HG03280 (cell line): ENCODE data around the gene ADGRB2.

Source experiments
- ATAC-seq: cut with Tn5 transposase; IDR thresholded peaks from one replicate; pipeline ENCODE4 v1.9.1; 2021; ENCODE audit warnings: mild to moderate bottlenecking, moderate library complexity; ENCODE audit not compliant: unreplicated experiment

Gene ADGRB2

DNA sequence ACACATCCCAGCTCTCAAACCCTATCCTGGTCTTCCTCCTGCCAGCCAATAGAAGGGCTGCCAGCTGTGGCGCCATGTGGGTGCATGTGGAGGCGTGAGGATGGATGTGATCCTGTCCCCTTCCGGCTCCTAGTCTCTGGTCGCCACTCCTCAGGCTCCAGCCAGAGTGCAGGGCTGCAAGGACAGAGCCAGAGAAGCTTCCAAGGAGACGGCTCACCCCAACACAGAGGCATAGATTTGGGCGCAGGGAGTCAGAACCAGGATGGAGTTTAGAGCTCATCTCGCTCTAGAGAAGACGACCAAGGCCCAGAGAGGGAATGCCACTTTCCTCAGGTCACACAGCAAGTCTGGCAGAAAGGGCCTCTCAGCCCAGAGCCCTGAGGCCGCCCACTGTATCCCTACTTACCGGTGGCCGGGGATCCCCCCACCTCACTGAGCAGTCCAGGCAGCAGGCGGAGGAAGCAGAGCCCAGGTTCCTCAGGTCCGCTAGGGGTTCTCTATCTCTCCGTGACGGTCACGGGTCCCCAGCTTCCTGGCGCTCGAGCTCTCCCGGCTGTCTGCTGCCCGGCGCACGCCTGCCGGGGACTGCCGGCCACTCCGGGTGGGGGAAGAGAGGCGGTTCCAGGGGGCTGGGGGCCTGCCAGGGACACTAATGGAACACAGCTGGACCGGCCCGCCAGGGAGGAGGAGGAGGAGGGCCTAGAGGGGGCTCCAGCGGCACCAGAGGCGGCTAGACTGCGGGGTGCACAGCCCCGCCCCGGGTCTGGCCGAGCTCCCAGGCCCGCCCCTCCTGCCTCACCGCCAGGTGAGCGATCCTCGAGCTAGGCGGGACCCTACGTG lies 60.5 kb downstream of the ADGRB2 start, which contains the start of gene COL16A1:
COL16A1 (minus strand) TSS at position 587 of the 840 bp plus-strand sequence. CDS start 1,824 bp downstream, outside the sequence.
- no peak for ATAC-seq

DNA sequence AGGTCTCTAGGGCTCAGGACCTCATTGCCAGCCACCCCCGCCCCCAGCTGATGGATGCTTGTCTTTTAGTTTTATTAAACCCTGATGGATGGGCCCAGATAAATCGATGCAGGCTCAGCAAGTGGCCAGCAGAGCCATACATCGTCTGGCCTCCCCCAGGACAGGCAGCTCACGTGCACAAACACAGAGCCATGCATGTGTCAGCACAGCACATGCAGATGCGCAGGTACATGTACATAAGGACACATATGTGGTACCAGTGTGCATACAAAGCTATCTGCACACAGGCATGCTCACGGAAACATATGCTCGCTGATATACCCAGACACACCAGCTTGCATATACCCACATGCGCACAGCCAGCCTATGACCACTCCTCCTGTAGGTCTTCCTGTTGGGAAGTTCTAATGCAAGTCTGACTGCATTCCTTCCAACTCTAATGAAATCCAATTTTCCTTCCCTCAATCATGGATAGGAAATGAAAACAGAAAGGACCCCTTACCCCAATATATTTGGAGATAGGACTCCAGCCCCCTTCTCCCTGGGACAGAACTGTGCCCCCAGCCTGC lies 61.2 kb downstream of the ADGRB2 start:
- ATAC-seq: no peak

DNA sequence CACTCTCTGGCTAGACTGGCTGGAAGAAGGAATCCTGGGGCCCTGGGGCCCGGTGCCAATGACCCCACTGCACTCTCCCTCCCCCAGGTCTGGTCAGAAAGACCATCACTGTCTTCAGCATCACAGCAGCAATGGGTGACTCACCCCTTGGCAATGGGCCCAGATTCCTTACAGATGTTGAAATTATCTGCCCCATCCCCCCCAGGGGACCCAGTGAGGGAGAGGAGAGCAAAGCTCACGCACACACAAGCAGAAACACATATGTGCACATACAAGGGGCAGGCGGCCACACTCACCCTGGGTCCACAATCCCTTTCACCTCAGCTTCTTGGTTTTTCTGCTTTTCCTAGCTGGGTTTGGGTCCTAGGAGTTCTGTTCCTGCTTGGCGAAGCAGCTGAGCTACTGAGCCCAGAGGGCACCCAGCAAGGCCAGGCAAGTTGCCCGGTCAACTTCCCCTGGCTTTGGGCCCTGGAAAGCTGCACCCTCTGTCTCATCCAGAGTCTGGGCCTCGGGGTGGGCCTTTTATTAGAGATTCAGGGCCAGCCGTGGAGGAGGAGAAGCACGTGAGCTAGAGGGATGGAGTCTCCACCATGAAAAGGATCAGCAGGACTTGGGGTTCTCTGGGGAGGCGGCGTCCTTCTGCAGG lies 62.9 kb downstream of the ADGRB2 start:
- no peak for ATAC-seq

DNA sequence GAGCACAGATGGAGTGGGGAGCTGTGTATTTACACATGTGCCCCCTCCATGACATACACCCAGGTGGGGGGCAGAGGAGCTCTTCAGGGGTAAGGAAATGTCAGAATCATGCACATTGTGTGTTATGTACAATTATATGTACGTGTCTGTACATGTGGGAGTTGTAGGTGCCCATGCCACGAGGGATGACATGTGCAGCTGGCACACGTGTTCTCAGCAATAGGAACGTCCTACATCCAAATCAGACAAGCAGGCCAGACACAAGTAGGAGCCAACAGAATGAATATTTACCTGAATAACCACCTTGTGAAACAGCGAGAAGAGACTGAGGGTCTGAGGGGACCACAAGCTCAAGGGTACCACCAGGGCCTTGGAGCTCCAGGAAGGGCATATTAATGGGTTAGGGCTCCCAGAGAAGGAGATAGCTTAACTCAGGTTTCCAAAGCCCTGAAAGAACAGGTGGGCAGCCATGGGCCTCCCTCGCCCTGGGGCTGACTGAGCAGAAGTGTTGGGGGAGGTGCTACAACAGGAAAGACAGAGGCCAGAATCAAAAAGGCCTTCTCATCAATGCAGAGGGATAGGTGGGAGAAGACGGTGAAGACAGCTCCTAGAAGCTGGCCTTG lies 63.6 kb downstream of the ADGRB2 start:
- no peak for ATAC-seq

DNA sequence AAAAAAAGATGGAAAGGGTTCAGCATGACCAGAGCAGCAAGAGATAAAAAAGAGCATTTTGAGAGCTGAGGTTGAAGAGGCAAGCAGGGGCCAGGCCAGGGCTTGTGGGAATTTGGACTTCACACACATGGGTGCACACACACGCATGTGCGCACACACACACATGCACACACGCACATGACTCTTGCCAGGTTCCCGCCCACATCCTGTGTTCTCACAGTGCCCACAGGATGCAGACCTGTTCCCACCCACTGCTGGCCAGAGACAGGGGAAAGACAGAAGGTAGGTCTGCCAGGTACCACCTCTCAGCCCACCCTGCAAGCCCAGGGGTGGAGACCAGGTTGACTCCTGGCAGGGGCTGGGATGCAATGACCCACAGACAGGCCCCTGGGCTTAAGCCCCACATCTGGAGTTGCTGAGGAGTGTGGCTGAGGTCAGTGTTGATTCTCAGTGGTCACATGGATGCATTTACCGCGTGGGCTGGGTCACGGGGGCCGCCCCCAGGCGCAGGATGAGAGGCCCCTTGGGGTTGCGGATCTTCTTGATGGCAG lies 64.7 kb downstream of the ADGRB2 start:
- no peak for ATAC-seq

DNA sequence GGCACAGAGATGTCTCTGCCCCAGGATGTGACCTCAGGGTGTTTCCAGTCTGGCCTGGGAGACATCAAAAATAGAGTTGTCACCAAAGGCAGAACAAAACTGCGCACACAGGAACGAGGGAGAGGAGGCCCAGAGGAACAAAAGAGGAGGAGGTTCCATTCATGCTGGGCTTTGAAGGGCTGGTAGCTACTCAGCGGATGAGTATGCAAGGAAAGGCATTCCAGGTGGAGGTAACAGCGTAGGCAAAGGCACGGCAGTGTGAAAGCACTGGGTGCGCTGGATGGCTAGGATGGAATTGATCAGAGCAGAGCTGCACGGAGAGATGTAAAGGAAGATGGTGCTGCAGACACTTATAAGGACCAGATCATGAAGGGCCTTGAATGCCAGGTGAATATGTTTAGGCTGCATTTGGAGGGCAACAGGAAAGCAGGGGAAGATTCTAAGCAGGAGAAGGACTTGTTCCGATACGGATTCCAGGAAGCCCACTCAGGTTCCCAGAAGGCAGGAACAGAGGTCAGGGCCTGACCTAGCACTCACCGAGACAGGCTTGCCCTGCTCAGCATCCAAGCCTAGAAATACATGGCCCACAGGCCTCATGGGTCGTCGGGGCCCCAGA lies 66.7 kb downstream of the ADGRB2 start:
- no peak for ATAC-seq

DNA sequence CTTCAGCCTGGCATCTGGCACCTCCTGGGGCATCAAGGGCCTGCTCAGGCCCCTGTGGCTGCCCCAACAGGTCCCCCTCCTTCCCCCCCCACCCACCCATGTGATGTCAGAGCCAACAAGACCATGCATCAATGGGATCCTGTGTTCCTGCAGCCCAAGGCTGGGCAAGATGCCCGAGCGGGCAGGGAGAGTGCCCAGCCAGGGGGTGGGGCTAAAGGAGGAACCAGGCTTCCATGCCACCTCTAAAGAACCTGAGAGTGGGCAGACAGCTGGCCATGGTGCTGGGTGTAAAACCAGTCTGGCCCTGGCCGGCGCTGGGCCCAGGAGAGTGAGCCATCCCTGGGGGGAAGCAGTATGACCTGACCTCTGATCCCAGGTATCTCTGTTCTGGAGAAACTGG lies 67.9 kb downstream of the ADGRB2 start:
- no peak for ATAC-seq

DNA sequence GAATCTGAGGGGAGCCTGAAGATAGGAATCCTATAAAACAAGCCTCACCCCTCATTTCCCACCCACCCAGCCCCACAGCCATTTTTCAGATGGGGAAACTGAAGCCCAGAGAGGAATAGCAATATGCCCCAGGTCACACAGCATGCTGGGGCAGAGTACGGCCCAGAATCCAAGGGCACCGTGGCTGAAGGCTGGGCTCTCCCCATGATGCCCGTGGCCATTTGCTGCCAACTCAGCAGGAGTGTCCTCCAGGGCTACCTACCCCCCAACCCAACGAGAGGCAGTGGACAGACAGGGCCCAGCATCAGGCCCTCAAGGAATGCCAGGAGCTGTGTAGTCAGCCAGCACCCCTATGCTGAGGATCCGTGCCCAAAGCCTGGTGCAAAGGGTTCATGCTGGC lies 68.8 kb downstream of the ADGRB2 start:
- no peak for ATAC-seq

DNA sequence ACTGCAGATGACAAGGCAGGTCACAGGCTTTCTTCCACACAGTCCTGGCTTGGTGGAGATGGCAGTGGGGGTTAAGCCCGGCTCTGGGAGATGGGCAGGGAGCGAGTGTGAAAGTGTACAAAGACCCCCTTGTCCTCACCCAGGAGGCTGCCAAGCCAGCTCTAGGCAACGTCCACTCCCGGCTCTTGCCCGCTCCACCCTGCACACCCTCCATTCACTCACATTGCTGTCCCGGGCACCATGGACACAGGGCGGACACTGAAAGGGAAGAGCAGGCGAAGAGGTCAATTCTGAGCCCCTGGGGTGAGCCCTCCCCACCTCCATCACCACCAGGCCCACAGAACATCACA lies 69.2 kb downstream of the ADGRB2 start:
- no peak for ATAC-seq

DNA sequence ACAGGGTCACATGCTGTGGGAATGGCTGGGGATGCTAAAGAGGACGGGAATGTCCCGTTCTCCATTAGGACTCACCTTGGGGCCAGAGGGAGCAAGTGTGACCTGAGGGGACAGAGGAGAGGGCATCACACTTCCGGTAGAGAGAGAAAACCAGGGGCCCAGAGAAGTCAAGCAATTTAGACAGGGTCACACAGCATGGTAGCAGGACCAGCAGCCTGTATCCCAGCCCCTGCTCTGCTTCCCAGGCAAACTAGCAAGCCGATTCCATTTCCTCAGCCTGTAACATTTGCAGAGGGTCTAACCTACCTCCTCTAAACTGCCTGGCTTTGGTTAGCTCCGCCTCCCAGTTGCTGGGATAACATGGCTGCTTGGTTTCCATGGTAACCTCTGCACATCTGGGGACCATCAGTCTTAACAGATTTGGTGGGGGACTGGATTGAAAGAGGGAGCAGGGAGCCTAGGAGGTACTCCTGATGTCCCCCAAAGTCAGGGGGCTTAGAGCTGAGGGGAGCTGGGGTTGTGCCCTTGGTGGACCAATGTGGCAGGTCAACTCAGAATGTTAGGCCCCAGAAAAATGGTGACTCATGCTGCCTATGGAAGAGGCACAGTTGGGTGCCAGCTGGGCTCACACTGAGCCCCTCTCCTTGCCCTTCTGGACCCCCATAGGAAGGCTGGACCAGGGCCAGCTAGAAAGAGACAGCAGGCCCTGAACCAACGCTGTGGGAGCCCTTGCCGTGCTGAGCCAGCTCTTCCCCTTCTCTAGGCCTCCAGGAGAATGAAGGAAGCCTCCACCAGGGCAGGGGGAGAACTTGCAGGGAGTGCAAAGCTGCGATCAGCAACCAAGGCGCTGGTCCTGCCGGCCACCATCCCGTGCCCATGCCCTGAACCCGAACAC lies 69.8 kb downstream of the ADGRB2 start:
- no peak for ATAC-seq

DNA sequence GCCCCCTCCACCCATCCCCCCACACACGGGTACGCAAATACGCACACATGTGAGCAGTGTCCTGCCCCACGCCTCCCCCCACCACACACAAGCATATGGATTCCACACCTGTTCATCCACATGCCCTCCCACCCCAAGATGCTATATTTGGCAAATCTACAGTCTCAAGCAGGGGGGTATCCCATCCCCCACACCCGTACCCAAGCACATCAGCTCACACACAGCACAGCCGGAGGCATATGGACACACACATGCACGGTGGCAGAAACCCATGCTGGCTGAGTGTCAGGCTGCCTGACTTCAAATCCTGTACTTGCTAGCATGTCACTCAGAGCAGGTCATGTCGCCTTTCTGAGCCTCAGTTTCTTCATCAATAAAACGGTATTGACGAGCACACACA lies 70.9 kb downstream of the ADGRB2 start:
- ATAC-seq: no peak

DNA sequence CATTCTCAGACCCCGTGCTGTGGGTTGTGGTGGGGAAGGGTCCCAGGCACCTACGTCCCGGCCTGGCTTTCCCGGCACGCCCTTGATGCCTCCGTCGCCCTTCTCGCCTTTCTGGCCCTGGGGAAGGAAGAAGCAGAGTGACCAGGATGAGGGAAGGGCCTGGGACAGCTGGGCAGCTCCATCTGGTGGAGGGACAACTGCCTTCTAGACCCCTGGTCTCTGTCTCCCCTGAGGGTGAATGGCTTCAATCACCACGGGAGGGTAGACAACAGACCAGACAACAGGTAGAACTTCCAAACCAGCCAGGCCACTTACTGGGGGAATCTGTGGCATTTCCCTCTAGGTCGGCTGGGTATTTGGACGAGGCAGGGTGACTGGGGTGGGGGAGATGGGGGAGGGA lies 72.2 kb downstream of the ADGRB2 start:
- ATAC-seq: no peak

DNA sequence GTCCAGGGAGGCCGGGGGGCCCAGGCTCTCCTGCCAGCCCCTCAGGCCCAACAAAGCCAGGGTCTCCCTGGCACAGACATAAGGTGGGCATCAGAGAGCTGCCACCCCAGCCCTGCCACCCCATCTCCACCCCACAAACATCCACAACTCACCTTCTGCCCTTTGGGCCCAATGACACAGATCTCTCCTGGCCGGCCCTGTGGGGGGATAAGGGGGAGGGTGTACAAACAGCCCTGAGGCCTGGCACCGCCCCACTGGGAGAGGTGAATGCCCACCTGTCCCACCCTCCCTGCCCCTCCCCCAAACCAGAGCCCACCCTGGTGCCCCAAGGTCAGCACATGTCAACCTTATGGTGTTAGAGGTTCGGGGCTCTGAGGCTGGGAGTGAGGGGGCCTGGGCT lies 72.7 kb downstream of the ADGRB2 start:
- ATAC-seq: no peak

DNA sequence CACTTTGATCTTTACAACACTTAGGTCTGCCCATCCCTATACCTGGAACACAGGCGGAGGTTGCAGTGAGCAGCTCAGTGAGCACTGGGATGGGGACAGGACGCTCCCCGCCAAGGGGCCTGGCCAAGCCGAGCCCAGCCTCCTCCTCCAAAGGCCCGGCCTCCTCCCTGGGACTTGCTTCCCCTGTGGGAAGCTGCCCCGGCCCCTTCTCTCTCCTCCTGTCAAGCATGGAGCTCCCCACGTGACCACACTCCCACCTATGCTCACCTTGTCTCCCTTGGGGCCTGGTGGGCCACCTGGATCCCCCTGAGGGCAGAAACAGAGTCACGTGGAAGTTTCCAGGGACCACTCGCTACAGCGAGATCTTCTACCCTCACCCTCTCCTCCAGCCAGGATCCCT lies 73.2 kb downstream of the ADGRB2 start:
- no peak for ATAC-seq

DNA sequence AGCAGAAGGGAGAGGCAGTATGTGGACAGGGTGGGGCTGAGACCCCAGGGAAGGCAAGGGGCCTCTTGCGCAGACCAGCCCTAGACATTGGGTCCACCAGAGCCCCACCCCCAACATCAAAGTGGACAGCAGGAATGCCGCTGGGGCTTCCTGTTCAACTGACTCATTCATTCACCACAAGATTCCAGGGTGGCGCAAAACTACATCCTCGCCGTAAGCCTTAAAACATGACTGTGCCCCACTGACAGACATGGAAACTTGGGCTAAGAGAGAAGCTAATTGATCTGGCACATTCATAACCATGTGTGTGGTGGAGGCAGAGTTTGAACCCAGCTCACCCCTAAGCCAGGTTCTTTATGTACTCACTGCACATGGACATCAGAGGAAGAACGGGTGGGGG lies 74.3 kb downstream of the ADGRB2 start:
- ATAC-seq: no peak

DNA sequence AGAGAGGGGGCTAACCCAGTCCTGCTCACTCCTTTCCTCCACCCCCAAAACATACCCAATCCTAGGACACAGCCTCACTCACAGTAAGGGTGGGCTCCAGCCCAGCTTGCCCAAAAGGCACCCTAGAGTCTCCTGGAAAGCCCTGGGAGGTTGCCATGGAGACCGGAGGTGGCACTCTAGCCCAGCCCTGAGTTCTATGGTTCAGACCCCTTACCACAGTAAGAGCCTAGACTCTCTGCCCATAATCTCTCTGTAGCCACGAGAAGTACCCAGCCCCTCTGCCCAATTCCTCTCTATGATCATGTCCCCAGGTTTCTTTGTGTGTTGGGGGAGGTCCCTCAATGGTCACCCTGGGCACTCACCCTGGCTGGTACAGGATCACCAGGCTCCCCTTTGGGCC lies 74.8 kb downstream of the ADGRB2 start:
- no peak for ATAC-seq

DNA sequence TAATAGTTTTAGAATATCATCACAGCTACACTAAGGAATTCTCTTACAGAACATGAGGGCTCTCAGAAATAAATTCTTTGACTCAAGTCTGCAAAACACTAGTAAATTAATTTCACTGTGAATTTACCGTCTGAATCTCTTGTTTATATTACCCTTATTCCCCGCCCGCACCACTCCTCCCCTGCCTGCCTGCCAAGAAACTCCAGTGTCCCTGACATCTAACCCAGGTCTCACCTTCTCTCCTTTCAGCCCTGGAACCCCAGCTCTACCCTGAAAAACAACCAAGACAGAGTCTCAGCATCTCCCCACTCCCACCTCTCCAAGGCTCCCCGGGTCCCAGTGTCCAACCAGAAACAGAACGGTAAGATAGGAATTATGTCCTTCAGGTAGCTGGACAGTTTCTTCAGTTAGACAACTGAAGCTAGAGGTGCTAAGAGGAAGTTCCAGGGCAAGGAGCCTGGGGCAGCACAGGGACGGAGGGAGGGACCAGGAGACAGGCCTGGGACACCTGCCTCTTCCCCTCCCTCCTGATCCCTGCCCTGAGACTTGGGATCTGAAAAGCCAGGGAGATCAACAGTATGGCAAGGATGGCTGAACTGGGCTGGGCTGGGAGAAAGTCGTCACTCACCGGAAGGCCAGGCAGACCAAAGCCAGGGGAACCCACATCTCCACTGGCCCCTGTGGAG lies 75.8 kb downstream of the ADGRB2 start:
- ATAC-seq: no peak

DNA sequence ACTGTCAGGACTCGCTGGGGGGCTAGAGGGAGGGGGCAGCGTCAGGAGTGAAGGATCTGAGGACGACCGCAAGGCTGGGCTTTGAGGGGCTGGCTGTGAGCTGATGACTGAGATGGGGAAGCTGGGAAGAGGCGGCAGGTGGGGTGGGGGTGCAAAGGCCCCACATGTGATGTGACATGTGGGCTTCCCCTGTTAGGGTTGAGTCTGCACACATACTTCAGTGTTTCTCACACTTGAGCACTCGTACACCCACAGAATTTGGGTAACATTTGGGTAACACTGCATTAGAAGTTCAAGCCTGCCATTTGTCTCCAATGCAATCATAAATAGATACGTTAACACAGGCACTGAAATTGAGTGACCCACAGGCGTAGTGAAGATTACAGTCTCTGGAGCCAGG lies 76.5 kb downstream of the ADGRB2 start:
- ATAC-seq: no peak

DNA sequence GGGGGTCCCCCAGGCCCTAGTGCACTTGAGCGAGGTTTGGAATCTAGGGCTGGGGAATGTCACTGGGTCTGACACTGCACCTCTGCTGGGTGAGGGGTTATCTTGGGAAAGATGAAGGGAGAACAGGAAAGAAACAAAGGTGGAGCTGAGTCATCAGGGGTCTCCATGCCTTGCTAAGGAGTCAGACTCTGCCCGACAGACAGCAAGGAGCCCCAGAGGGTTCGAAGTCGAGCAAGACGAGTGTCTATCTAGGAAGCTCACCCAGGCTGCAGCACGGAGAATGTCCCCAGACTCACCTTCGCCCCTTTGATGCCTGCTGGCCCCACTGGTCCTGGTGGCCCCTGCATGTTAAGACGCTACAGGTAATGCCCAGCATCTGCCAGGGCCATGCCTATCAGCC lies 78.3 kb downstream of the ADGRB2 start:
- ATAC-seq: no peak
